Subcutaneous preadipocyte (primary cell): ENCODE results near the gene RASL11A. TPM values are rescaled to one million over a fixed set of nuclear protein-coding genes. Genes with fewer than 3 reads are reported as not detected.

Experiments
- small RNA-seq: library from RNA; depleted of rRNA; stranded (forward); fragments of <200 nt; gene quantifications from one replicate; pipeline ENCODE3, GENCODE V24; 2012
- total RNA-seq: library from RNA; depleted of rRNA; stranded (reverse); fragments of >200 nt; gene quantifications from 2 replicates; pipeline ENCODE4 v1.2.3, GENCODE V29; 2012

RASL11A gene, protein sequence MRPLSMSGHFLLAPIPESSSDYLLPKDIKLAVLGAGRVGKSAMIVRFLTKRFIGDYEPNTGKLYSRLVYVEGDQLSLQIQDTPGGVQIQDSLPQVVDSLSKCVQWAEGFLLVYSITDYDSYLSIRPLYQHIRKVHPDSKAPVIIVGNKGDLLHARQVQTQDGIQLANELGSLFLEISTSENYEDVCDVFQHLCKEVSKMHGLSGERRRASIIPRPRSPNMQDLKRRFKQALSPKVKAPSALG
- 8.0 and 12.5 TPM in 2 replicates for total RNA-seq

GRCh38 chr13:27270594-27271520 is at the start of gene RASL11A:
Gene RASL11A (plus strand): TSS chr13:27270830. CDS start chr13:27270945, 115 bp downstream.

GRCh38 chr13:27251166-27252091 is 19.2 kb upstream of the RASL11A start, which contains the start of gene RPL21:
Gene RPL21 (plus strand): TSS chr13:27251558. CDS start chr13:27253777, 2,219 bp downstream.

Small RNA genes lying within 50 kb of the gene (small RNA-seq; reads per million reads assigned to genes)
- gene SNORA27 (not detected), gene SNORD102 (not detected)

Other genes with a start within 250 kb of the RASL11A start
- gene USP12, start 99.0 kb upstream of the RASL11A start, total RNA-seq, result 17.3 and 21.9 TPM in 2 replicates
- gene RPL21, start 19.3 kb upstream of the RASL11A start, total RNA-seq, result 562 and 1,052 TPM in 2 replicates
- 153 and 176 TPM in 2 replicates for gene GTF3A, start 153.8 kb downstream of the RASL11A start, total RNA-seq
- gene MTIF3, start 179.7 kb downstream of the RASL11A start, total RNA-seq, result 49.5 and 62.5 TPM in 2 replicates